Stimulated activated naive CD8-positive, alpha-beta T cell treated with anti-CD3 and anti-CD28 coated beads, Interleukin-15, Interleukin-2, amounts not matched to agents 100 U/mL and 50 U/mL, for 24 hours (primary cell): ENCODE data around the gene TRIM44.
"Not testable (repeated sequence)": the region's sequence is repeated elsewhere in the genome, so short reads cannot be mapped to it uniquely, and the experiment has no call there.

ENCODE experiments used
- ATAC-seq: fragments of 150-1000 bp; cut with Tn5 transposase; one replicate; pipeline ENCODE4 v1.10.0; 2021
- DNase-seq: peaks from one replicate; pipeline ENCODE4 v3.0.0; 2021

Gene TRIM44

GRCh38 chr11:35855671-35856070 lies 193.1 kb downstream of the TRIM44 start:
- ATAC-seq (no peak), DNase-seq (no peak)

- no peak for ATAC-seq
Observed at GRCh38 chr11:35856259-35856658, 193.7 kb downstream of the TRIM44 start.

GRCh38 chr11:35856756-35857155 lies 194.2 kb downstream of the TRIM44 start:
- DNase-seq (no peak), ATAC-seq (no peak)

More at GRCh38 chr11:35856259-35856658, 193.7 kb downstream of the TRIM44 start:
- DNase-seq, result no peak

DNA sequence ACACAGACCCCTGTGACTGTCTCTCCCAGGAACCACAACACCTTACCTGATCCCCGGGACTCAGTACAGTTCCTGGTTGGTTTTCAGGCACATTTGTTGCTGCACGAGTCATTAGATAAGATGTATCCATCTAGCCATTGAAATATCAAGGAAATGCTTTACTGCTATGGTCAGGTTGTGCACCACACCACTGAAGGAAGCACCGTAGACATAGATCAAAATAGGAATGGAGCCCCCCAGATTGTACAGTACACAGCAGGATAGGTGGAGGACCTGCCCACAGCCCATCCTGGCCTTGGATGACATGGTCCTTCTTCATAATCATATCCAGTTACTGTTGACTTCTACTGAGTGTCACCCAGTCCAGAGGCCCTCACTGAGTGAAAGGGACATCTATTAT lies 195.3 kb downstream of the TRIM44 start:
- no peak for DNase-seq
- ATAC-seq, result no peak

- DNase-seq (no peak), ATAC-seq (no peak)
Observed at GRCh38 chr11:35859301-35859700, 196.7 kb downstream of the TRIM44 start.

GRCh38 chr11:35860194-35860593 lies 197.6 kb downstream of the TRIM44 start:
- ATAC-seq, DNase-seq: not testable (repeated sequence)

DNA sequence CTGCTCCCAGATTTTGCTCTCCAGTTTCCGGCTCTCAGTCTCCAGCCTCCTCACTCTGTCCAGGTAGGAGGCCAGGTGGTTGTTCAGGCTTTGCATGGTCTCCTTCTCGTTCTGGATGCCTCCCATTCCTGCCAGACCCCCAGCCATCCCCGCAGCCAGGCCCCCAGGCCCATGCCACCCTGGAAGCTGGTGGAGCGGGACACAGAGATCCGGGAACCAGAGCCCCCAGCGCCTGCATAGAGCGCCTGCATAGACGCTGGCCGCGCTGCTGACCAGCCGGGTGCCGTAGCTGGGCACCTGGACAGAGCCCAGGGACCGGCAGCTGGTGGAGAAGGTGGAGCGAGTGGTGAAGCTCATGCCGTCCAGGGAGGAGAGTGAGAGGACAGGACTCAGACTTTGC lies 198.6 kb downstream of the TRIM44 start:
- ATAC-seq, result no peak

DNA sequence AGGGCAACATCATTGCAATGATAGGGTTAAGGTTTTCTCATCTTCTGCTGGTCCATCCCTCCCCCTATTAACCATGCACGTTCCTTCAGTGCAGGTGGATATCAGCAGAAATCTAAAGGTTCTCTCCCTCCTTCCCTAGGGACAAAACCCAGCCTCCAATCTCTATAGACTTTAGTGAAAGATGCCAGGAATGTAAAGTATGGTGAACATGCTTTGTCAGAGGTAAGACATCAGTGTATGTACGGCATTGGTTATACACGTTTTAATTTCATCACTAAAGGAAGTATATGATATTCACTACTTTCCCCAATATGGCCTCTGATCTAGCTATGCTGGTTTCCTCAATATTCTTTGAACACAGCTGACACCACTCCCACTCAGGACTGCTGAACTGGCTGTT lies 200.1 kb downstream of the TRIM44 start:
- DNase-seq, result no peak
- no peak for ATAC-seq

More for the DNA sequence above, 198.6 kb downstream of the TRIM44 start:
- DNase-seq, result no peak

- ATAC-seq (no peak), DNase-seq (no peak)
Observed at GRCh38 chr11:35864131-35864530, 201.6 kb downstream of the TRIM44 start.

DNA sequence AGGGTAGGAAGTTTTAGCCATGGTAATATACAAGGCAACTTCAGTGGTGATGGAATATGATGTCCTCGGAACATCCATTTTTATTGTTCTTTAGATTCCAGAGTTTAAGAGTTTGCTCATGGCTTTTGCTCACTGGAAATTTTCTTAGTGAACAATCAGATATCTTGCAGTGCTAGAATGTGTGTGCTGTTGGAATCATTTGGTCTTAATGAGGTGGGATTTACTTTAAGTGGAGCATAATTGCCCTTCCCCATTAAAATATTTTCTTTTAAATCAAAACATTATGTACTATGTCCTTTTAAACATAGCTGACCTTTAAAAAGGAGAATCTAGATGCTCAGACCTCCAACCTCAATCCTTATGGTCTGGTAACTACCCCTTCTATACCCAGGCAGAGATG lies 204.0 kb downstream of the TRIM44 start:
- ATAC-seq, result no peak
- no peak for DNase-seq
